Measurements from ENCODE around the gene ATIC. TPM values are rescaled to one million over a fixed set of nuclear protein-coding genes. Genes with fewer than 3 reads are reported as not detected.

ATIC gene
- polyA plus RNA-seq, 3 donors: 20.8 to 32.3 (median 21.6) TPM

GRCh38 chr2:215363039-215363438 is 51.2 kb downstream of the ATIC start:
- no peak for DNase-seq
- no peak overlapping the region for H3K4me2 ChIP-seq (replicated peaks; ENCODE audit: extremely low read depth, low read length, poor library complexity, severe bottlenecking)
- H3K9me3 ChIP-seq (replicated peaks in 1 of 2; ENCODE audit: control insufficient read depth in 1 of 2, insufficient read depth in 1 of 2, low read length in 2 of 2): no peaks in the 10 kb centered on the region
- no peak overlapping the region for H3K9ac ChIP-seq (ENCODE audit: insufficient read depth, low read length, poor library complexity, severe bottlenecking)
- no peak for TF ChIP-seq CTCF (IDR thresholded peaks at IDR 0.05)
- H3K79me2 ChIP-seq (ENCODE audit: insufficient read depth, low read length): no peaks in the 10 kb centered on the region
- H3K4me1 ChIP-seq (ENCODE audit: control insufficient read depth in 1 of 2, insufficient read depth in 2 of 2, low read length in 2 of 2): no peaks in the 10 kb centered on the region
- no CpG with 5 or more reads among the region's 2 CpGs for WGBS (ENCODE audit: insufficient coverage)
- Mint-ChIP-seq H3K4me1 (no peaks in the 10 kb centered on the region), H3K9me3 (no peaks in the 10 kb centered on the region), H3K27ac (no peak overlapping the region), H3K27me3 (ENCODE audit: low read depth in 3 of 3) (peaks cover 0 to 3% (median 0%) of the 10 kb centered on the region in 3 donors), H3K4me3 (no peak overlapping the region), H3K36me3 (peaks cover 0 to 16% of the 10 kb centered on the region in 2 donors)
- no peak overlapping the region for H2AFZ ChIP-seq (ENCODE audit: insufficient read depth, low read depth, low read length, poor library complexity, severe bottlenecking)
- H3K27me3 ChIP-seq (ENCODE audit: control insufficient read depth in 2 of 2, insufficient read depth in 2 of 2, low read length in 2 of 2): no peaks in the 10 kb centered on the region
- H3K4me3 ChIP-seq (replicated peaks in 1 of 3; ENCODE audit: low read depth in 2 of 3, low read length in 3 of 3): no peak overlapping the region
- H4K20me1 ChIP-seq (ENCODE audit: insufficient read depth, low read length): no peaks in the 10 kb centered on the region
- H3K27ac ChIP-seq (ENCODE audit: low read depth in 1 of 2, low read length in 2 of 2): no peak overlapping the region
- H3K36me3 ChIP-seq (replicated peaks in 1 of 2; ENCODE audit: control insufficient read depth in 1 of 2, insufficient read depth in 2 of 2, low read length in 2 of 2): no peaks in the 10 kb centered on the region
- intact Hi-C loops (cut with micrococcal nuclease): no loop called here

- no peak for DNase-seq
- no peak overlapping the region for H3K4me2 ChIP-seq (replicated peaks; ENCODE audit: extremely low read depth, low read length, poor library complexity, severe bottlenecking)
- Mint-ChIP-seq H3K27me3 (ENCODE audit: low read depth in 3 of 3) (peaks cover 0 to 3% (median 0%) of the 10 kb centered on the region in 3 donors), H3K4me3 (no peak overlapping the region), H3K9me3 (no peaks in the 10 kb centered on the region), H3K36me3 (peaks cover 0 to 16% of the 10 kb centered on the region in 2 donors), H3K4me1 (no peaks in the 10 kb centered on the region), H3K27ac (peak overlapping the region in 1 of 7 donors; percentile 27)
- H2AFZ ChIP-seq (ENCODE audit: insufficient read depth, low read depth, low read length, poor library complexity, severe bottlenecking): no peak overlapping the region
- no peaks in the 10 kb centered on the region for H3K27me3 ChIP-seq (ENCODE audit: control insufficient read depth in 2 of 2, insufficient read depth in 2 of 2, low read length in 2 of 2)
- no peaks in the 10 kb centered on the region for H4K20me1 ChIP-seq (ENCODE audit: insufficient read depth, low read length)
- intact Hi-C loops (cut with micrococcal nuclease): no loop called here
- no peak overlapping the region for H3K4me3 ChIP-seq (replicated peaks in 1 of 3; ENCODE audit: low read depth in 2 of 3, low read length in 3 of 3)
- no peak overlapping the region for H3K27ac ChIP-seq (ENCODE audit: low read depth in 1 of 2, low read length in 2 of 2)
- no peaks in the 10 kb centered on the region for H3K4me1 ChIP-seq (ENCODE audit: control insufficient read depth in 1 of 2, insufficient read depth in 2 of 2, low read length in 2 of 2)
- no peaks in the 10 kb centered on the region for H3K36me3 ChIP-seq (replicated peaks in 1 of 2; ENCODE audit: control insufficient read depth in 1 of 2, insufficient read depth in 2 of 2, low read length in 2 of 2)
- no peak for TF ChIP-seq CTCF (IDR thresholded peaks at IDR 0.05)
- H3K79me2 ChIP-seq (ENCODE audit: insufficient read depth, low read length): no peaks in the 10 kb centered on the region
- H3K9me3 ChIP-seq (replicated peaks in 1 of 2; ENCODE audit: control insufficient read depth in 1 of 2, insufficient read depth in 1 of 2, low read length in 2 of 2): no peaks in the 10 kb centered on the region
- 80% methylated on average over 1 of the region's 2 CpGs for whole genome bisulfite sequencing (ENCODE audit: insufficient coverage)
- H3K9ac ChIP-seq (ENCODE audit: insufficient read depth, low read length, poor library complexity, severe bottlenecking): no peak overlapping the region
These were observed 51.8 kb downstream of the ATIC start for GRCh38 chr2:215363461-215364156.
